IPS-15b (cell line): Measurements from ENCODE around the gene CXXC1.
"Not testable (repeated sequence)": the region's sequence is repeated elsewhere in the genome, so short reads cannot be mapped to it uniquely, and the experiment has no call there.

Experiments
- H3K27me3 ChIP-seq: one replicate; pipeline ENCODE4 v1.6.1; 2013; ENCODE audit warnings: low read length; ENCODE audit not compliant: control insufficient read depth, insufficient read depth
- H3K36me3 ChIP-seq: one replicate; pipeline ENCODE4 v1.6.1; 2013; ENCODE audit warnings: low read length; ENCODE audit not compliant: control insufficient read depth, insufficient read depth
- H3K4me1 ChIP-seq: one replicate; pipeline ENCODE4 v1.6.1; 2013; ENCODE audit warnings: mild to moderate bottlenecking, low read length; ENCODE audit not compliant: control insufficient read depth, insufficient read depth
- H3K4me3 ChIP-seq: one replicate; pipeline ENCODE4 v1.5.1; 2013; ENCODE audit warnings: low read depth, low read length
- H3K9ac ChIP-seq: one replicate; pipeline ENCODE4 v1.6.1; 2013; ENCODE audit warnings: low read depth, mild to moderate bottlenecking, low read length
- H3K9me3 ChIP-seq: one replicate; pipeline ENCODE4 v1.6.1; 2013; ENCODE audit warnings: mild to moderate bottlenecking, low read length; ENCODE audit not compliant: control insufficient read depth, insufficient read depth

Gene CXXC1

GRCh38 chr18:50289108-50289443 lies 1.6 kb upstream of the CXXC1 start:
- Histone ChIP-seq H3K27me3 (no peaks in the 10 kb centered on the region), H3K36me3 (peaks cover 15% of the 10 kb centered on the region), H3K4me3 (no peak overlapping the region), H3K9me3 (no peaks in the 10 kb centered on the region), H3K4me1 (no peaks in the 10 kb centered on the region), H3K9ac (no peak overlapping the region)

- not testable (repeated sequence) for H3K4me1 ChIP-seq, H3K9ac ChIP-seq, H3K27me3 ChIP-seq, H3K9me3 ChIP-seq
- H3K4me3 ChIP-seq = peak overlapping the region; percentile 84
- peaks cover 20% of the 10 kb centered on the region for H3K36me3 ChIP-seq
Observed at GRCh38 chr18:50288348-50289107, 1.0 kb upstream of the CXXC1 start.

GRCh38 chr18:50287028-50287440 lies 458 bp downstream of the CXXC1 start:
- Histone ChIP-seq H3K9ac (peak overlapping the region; percentile 73), H3K4me3 (peak overlapping the region; percentile 91), H3K4me1 (no peaks in the 10 kb centered on the region), H3K9me3 (no peaks in the 10 kb centered on the region), H3K36me3 (peaks cover 27% of the 10 kb centered on the region), H3K27me3 (no peaks in the 10 kb centered on the region)

- Histone ChIP-seq H3K4me3 (peak overlapping the region; percentile 91), H3K9me3 (no peaks in the 10 kb centered on the region), H3K9ac (peak overlapping the region; percentile 73), H3K27me3 (no peaks in the 10 kb centered on the region), H3K4me1 (no peaks in the 10 kb centered on the region), H3K36me3 (peaks cover 27% of the 10 kb centered on the region)
Observed at GRCh38 chr18:50286391-50287027, 983 bp downstream of the CXXC1 start.

- Histone ChIP-seq H3K4me1 (no peaks in the 10 kb centered on the region), H3K27me3 (no peaks in the 10 kb centered on the region), H3K9ac (no peak overlapping the region), H3K4me3 (peak overlapping the region; percentile 91), H3K9me3 (no peaks in the 10 kb centered on the region), H3K36me3 (peaks cover 27% of the 10 kb centered on the region)
Observed at GRCh38 chr18:50285631-50286321, 1.7 kb downstream of the CXXC1 start.

GRCh38 chr18:50285071-50285470 lies 2.4 kb downstream of the CXXC1 start:
- Histone ChIP-seq H3K4me1 (peaks cover 4% of the 10 kb centered on the region), H3K4me3 (no peak overlapping the region), H3K9me3 (no peaks in the 10 kb centered on the region), H3K27me3 (no peaks in the 10 kb centered on the region), H3K9ac (no peak overlapping the region), H3K36me3 (peaks cover 27% of the 10 kb centered on the region)

- Histone ChIP-seq H3K4me1 (peaks cover 5% of the 10 kb centered on the region), H3K9me3 (no peaks in the 10 kb centered on the region), H3K4me3 (no peak overlapping the region), H3K27me3 (no peaks in the 10 kb centered on the region), H3K36me3 (peaks cover 27% of the 10 kb centered on the region), H3K9ac (no peak overlapping the region)
Observed at GRCh38 chr18:50284255-50284885, 3.1 kb downstream of the CXXC1 start.

GRCh38 chr18:50283469-50284209 lies 3.9 kb downstream of the CXXC1 start:
- H3K4me3 ChIP-seq = no peak overlapping the region
- peaks cover 5% of the 10 kb centered on the region for H3K4me1 ChIP-seq
- H3K9me3 ChIP-seq = no peaks in the 10 kb centered on the region
- H3K36me3 ChIP-seq = peaks cover 27% of the 10 kb centered on the region
- H3K9ac ChIP-seq = no peak overlapping the region
- H3K27me3 ChIP-seq = no peaks in the 10 kb centered on the region

GRCh38 chr18:50282521-50283335 lies 4.8 kb downstream of the CXXC1 start:
- no peaks in the 10 kb centered on the region for H3K27me3 ChIP-seq
- peaks cover 5% of the 10 kb centered on the region for H3K4me1 ChIP-seq
- H3K36me3 ChIP-seq = peaks cover 27% of the 10 kb centered on the region
- no peaks in the 10 kb centered on the region for H3K9me3 ChIP-seq
- H3K4me3 ChIP-seq = no peak overlapping the region
- H3K9ac ChIP-seq = no peak overlapping the region

GRCh38 chr18:50281972-50282520 lies 5.4 kb downstream of the CXXC1 start:
- peaks cover 5% of the 10 kb centered on the region for H3K4me1 ChIP-seq
- no peaks in the 10 kb centered on the region for H3K27me3 ChIP-seq
- peak overlapping the region; percentile 65 for H3K9ac ChIP-seq
- H3K36me3 ChIP-seq = peaks cover 24% of the 10 kb centered on the region
- no peaks in the 10 kb centered on the region for H3K9me3 ChIP-seq
- peak overlapping the region; percentile 100 for H3K4me3 ChIP-seq
